Osteoblast (primary cell): Measurements from ENCODE around the gene DNAJC15. TPM values are rescaled to one million over a fixed set of nuclear protein-coding genes. Genes with fewer than 3 reads are reported as not detected.

ENCODE experiments used
- DNase-seq: peaks from one replicate; pipeline ENCODE4 v3.0.0; 2011; ENCODE audit warnings: low spot score, mixed read lengths; ENCODE audit not compliant: insufficient read length; ENCODE audit errors: missing footprints
- H2AFZ ChIP-seq: 2 replicates; pipeline ENCODE4 v1.6.0; 2011; ENCODE audit warnings: mild to moderate bottlenecking, low read length
- H3K27ac ChIP-seq: 2 replicates; pipeline ENCODE4 v1.5.1; 2011; ENCODE audit warnings: mild to moderate bottlenecking, low read depth, low read length, moderate library complexity
- H3K27me3 ChIP-seq: 2 replicates; pipeline ENCODE4 v1.6.0; 2012; ENCODE audit warnings: mild to moderate bottlenecking, control low read depth, inconsistent platforms, low read length, moderate library complexity; ENCODE audit not compliant: insufficient read depth
- H3K36me3 ChIP-seq: 2 replicates; pipeline ENCODE4 v1.5.1; 2011; ENCODE audit warnings: mild to moderate bottlenecking, low read length, control low read depth, moderate library complexity; ENCODE audit not compliant: insufficient read depth
- H3K4me1 ChIP-seq: 2 replicates; pipeline ENCODE4 v1.5.1; 2011; ENCODE audit warnings: mild to moderate bottlenecking, low read length, control low read depth, moderate library complexity; ENCODE audit not compliant: insufficient read depth
- H3K4me2 ChIP-seq: 2 replicates; pipeline ENCODE4 v1.6.0; 2011; ENCODE audit warnings: mild to moderate bottlenecking, low read length; ENCODE audit not compliant: insufficient read depth
- H3K4me3 ChIP-seq: fragments of 200-600 bp; sonication (generic); 3 replicates; pipeline ENCODE4 v1.5.1; 2012; ENCODE audit warnings: mild to moderate bottlenecking, low read length, inconsistent platforms; ENCODE audit not compliant: insufficient read depth
- H3K79me2 ChIP-seq: 2 replicates; pipeline ENCODE4 v1.6.0; 2012; ENCODE audit warnings: mild to moderate bottlenecking, low read length, control low read depth, inconsistent platforms; ENCODE audit not compliant: insufficient read depth
- H3K9me3 ChIP-seq: 2 replicates; pipeline ENCODE4 v1.5.1; 2011; ENCODE audit warnings: low read depth, low read length, control low read depth
- H4K20me1 ChIP-seq: 2 replicates; pipeline ENCODE4 v1.6.0; 2012; ENCODE audit warnings: mild to moderate bottlenecking, low read length, control low read depth; ENCODE audit not compliant: insufficient read depth
- total RNA-seq: library from RNA; depleted of rRNA; stranded (reverse); fragments of >200 nt; gene quantifications from 2 replicates; pipeline ENCODE4 v1.2.3, GENCODE V29; 2012
- TF ChIP-seq, protein P1 (sequence below): IDR thresholded peaks from 2 replicates; pipeline ENCODE4 v1.5.1; 2011; ENCODE audit warnings: mild to moderate bottlenecking, low read depth, low read length, moderate library complexity; ENCODE audit errors: extremely low read depth

The DNAJC15 gene
- total RNA-seq, 1 donor = 17.0 TPM

DNA sequence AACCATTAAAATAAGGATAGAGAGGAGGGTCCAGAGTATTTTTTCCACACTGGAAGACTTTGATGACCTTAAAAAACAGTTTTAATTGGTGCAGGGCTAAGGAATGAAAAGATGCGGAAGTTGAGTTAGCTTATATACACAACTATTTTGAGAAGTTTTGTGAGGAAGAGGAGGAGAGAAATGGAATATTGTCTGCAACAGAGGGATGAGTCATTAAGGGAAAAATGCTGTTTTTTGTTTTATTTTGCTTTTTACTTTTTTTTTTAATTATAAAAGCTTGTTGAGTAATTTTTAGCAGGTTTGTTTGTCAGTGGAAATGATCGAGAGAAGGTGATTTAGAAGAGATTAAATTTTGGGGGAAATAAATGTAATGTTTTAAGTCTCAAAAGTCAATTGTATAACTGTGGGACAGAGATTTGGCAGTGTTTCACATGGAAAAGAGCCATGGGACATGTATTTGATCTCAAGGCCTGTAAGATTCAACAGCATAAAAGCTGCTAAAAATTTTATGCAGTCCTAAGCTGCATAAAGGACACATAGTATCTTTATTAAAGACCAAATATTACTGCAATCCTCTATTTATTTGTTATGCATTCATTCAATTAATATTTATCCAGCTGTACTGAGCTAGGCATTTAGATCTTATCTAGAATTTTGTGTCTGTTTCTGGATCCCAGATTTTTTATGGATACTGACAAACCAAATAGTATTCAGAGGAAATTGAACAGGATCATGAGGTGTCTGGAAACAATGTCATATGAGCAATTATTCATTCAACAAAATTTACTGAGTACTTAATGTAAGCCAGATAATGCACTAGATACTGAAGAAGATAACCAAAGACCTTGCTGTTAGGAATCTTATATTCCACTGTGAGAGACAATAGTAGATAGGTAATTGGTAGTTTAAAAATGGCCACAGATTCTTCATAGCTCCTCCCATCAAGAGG, 72.7 kb downstream of the DNAJC15 start:
- H3K27ac ChIP-seq = peak overlapping the region; percentile 5
- H2AFZ ChIP-seq = no peak overlapping the region
- peaks cover 16% of the 10 kb centered on the region for H3K4me1 ChIP-seq
- TF ChIP-seq, protein P1, sequence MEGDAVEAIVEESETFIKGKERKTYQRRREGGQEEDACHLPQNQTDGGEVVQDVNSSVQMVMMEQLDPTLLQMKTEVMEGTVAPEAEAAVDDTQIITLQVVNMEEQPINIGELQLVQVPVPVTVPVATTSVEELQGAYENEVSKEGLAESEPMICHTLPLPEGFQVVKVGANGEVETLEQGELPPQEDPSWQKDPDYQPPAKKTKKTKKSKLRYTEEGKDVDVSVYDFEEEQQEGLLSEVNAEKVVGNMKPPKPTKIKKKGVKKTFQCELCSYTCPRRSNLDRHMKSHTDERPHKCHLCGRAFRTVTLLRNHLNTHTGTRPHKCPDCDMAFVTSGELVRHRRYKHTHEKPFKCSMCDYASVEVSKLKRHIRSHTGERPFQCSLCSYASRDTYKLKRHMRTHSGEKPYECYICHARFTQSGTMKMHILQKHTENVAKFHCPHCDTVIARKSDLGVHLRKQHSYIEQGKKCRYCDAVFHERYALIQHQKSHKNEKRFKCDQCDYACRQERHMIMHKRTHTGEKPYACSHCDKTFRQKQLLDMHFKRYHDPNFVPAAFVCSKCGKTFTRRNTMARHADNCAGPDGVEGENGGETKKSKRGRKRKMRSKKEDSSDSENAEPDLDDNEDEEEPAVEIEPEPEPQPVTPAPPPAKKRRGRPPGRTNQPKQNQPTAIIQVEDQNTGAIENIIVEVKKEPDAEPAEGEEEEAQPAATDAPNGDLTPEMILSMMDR = no peak
- H3K4me3 ChIP-seq = no peak overlapping the region
- H3K4me2 ChIP-seq = peak overlapping the region; percentile 49
- no peaks in the 10 kb centered on the region for H3K36me3 ChIP-seq
- no peaks in the 10 kb centered on the region for H3K27me3 ChIP-seq
- DNase-seq = peak; percentile 38
- peaks cover 14% of the 10 kb centered on the region for H3K79me2 ChIP-seq
- H3K9me3 ChIP-seq = no peaks in the 10 kb centered on the region
- no peaks in the 10 kb centered on the region for H4K20me1 ChIP-seq

DNA sequence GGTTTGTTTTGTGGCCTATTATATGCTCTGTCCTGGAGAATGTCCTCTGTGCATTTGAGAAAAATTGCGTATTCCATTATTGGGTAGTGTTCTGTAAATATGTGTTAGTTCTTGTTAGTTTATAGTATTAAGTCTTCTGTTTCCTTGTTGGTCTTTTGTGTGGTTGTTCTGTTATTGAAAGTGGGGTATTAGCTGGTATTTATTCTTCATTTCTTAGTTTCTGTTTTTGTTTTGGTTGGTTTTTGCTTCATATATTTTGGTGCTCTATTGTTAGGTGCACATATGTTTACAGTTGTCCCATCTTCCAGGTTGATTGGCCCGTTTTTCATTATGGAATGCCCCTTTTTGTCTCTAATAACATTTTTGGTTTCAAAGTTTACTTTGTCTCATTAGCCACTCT, 77.3 kb downstream of the DNAJC15 start:
- no peak overlapping the region for H3K27ac ChIP-seq
- TF ChIP-seq, protein P1 = no peak
- DNase-seq = no peak
- H3K79me2 ChIP-seq = peaks cover 31% of the 10 kb centered on the region
- no peaks in the 10 kb centered on the region for H3K27me3 ChIP-seq
- no peaks in the 10 kb centered on the region for H3K36me3 ChIP-seq
- no peaks in the 10 kb centered on the region for H3K9me3 ChIP-seq
- H3K4me2 ChIP-seq = no peak overlapping the region
- no peak overlapping the region for H2AFZ ChIP-seq
- peaks cover 16% of the 10 kb centered on the region for H3K4me1 ChIP-seq
- H4K20me1 ChIP-seq = peaks cover 3% of the 10 kb centered on the region
- H3K4me3 ChIP-seq = no peak overlapping the region

DNA sequence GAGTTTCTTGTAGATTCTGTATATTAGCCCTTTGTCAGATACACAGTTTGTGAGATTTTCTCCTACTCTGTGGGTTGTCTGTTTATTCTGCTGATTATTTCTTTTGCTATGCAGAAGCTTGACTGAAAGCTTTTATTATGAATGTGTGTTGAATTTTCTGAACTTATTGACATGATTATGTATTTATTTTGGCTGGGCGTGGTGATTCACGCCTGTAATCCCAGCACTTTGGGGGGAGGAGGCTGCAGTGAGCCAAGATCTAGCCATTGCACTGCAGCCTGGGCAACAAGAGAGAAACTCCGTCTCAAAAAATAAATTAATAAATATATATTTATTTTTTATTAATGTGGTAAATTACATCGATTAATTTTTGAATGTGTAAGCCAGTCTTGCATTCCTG, 78.9 kb downstream of the DNAJC15 start:
- no peaks in the 10 kb centered on the region for H3K9me3 ChIP-seq
- H4K20me1 ChIP-seq = peaks cover 3% of the 10 kb centered on the region
- DNase-seq = no peak
- H3K4me3 ChIP-seq = no peak overlapping the region
- H3K27me3 ChIP-seq = no peaks in the 10 kb centered on the region
- TF ChIP-seq, protein P1 = no peak
- H3K36me3 ChIP-seq = no peaks in the 10 kb centered on the region
- no peak overlapping the region for H2AFZ ChIP-seq
- H3K79me2 ChIP-seq = peaks cover 29% of the 10 kb centered on the region
- no peak overlapping the region for H3K4me2 ChIP-seq
- no peak overlapping the region for H3K27ac ChIP-seq
- H3K4me1 ChIP-seq = peaks cover 23% of the 10 kb centered on the region

DNA sequence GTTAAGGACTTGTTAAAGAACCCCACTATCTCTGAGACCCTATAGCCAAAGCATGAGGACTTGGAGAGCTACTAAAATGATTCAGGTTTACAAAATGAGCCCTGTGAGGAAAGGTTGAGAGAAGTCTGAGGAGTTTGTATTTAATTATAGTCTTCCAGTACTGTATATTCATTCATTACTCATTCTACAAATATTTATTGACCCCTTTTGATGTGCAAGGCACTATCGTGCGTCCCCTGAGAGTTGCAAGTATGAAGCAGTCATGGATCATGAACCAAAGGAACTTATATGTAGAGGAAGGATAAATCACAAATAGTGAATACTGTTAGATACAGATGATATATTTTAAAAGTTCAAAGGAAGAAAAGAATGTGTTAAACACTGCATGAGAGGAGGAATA, 84.4 kb downstream of the DNAJC15 start:
- Histone ChIP-seq H3K4me1 (peaks cover 33% of the 10 kb centered on the region), H4K20me1 (peaks cover 3% of the 10 kb centered on the region), H2AFZ (no peak overlapping the region), H3K9me3 (no peaks in the 10 kb centered on the region), H3K4me2 (peak overlapping the region; percentile 24), H3K27ac (peak overlapping the region; percentile 26), H3K27me3 (no peaks in the 10 kb centered on the region), H3K4me3 (no peak overlapping the region), H3K79me2 (peaks cover 15% of the 10 kb centered on the region), H3K36me3 (no peaks in the 10 kb centered on the region)
- DNase-seq = no peak
- TF ChIP-seq, protein P1 = no peak
